Chondrocyte (in vitro differentiated cells): Measurements from ENCODE around the gene KIRREL3. TPM values are rescaled to one million over a fixed set of nuclear protein-coding genes. Genes with fewer than 3 reads are reported as not detected.
A peak's percentile ranks its signal among the peaks of the same experiment; 100 is the strongest.

Experiments
- DNase-seq: peaks from one replicate; pipeline ENCODE4 v3.0.0; 2021; ENCODE audit warnings: mixed read lengths, low spot score
- H3K27ac Mint-ChIP-seq: one replicate; pipeline ENCODE4 v1.8.0; 2021; ENCODE audit warnings: mild to moderate bottlenecking, moderate library complexity, mixed read lengths; ENCODE audit not compliant: unreplicated experiment
- H3K27me3 Mint-ChIP-seq: 2 replicates; pipeline ENCODE4 v1.8.0; 2021; ENCODE audit warnings: low read depth, mixed read lengths
- H3K36me3 Mint-ChIP-seq: 2 replicates; pipeline ENCODE4 v1.8.0; 2021; ENCODE audit warnings: low read depth, mixed read lengths
- H3K4me1 Mint-ChIP-seq: 2 replicates; pipeline ENCODE4 v1.8.0; 2021; ENCODE audit warnings: low read depth, mild to moderate bottlenecking, mixed read lengths
- H3K4me3 Mint-ChIP-seq: one replicate; pipeline ENCODE4 v1.8.0; 2021; ENCODE audit warnings: mild to moderate bottlenecking, moderate library complexity, mixed read lengths; ENCODE audit not compliant: unreplicated experiment
- H3K9me3 Mint-ChIP-seq: 2 replicates; pipeline ENCODE4 v1.8.0; 2021; ENCODE audit warnings: low read depth, mixed read lengths
- CTCF ChIP-seq: fragments of 200-600 bp; sonication (generic); IDR thresholded peaks from 2 replicates; pipeline ENCODE4 v1.5.0; 2021; ENCODE audit warnings: antibody characterized with exemption, mild to moderate bottlenecking, moderate library complexity
- total RNA-seq: library from RNA; stranded (reverse); gene quantifications from 3 replicates; pipeline ENCODE4 v1.2.1, GENCODE V29; 2021

The KIRREL3 gene
- total RNA-seq, 1 donor from 2014 or later: 1.2 TPM

DNA sequence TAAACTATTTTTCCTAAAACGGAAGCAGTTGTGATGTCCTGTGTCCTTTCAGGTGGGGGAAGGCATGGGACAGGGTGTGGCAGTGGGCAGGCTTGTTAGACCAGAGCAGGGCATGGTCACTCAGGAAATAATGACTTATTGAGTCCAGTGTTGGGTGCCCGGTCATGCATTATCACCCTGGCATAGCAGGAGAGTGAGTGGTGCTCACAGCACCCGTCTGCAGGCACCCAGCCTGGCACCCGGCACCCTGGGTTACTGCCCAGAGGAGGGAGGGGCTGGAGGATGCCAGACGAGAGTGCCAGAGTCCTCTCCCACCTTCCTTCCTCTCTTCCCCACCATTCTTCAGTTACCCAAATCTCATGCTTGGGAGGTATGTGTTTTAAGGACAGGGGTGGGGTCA is 586.0 kb downstream of the KIRREL3 start:
- Mint-ChIP-seq H3K4me1 (peaks cover 19% of the 10 kb centered on the region), H3K9me3 (no peaks in the 10 kb centered on the region), H3K27me3 (no peaks in the 10 kb centered on the region), H3K4me3 (no peak overlapping the region), H3K36me3 (peaks cover 15% of the 10 kb centered on the region), H3K27ac (no peak overlapping the region)
- peak; percentile 59 for DNase-seq
- no peak for TF ChIP-seq CTCF

DNA sequence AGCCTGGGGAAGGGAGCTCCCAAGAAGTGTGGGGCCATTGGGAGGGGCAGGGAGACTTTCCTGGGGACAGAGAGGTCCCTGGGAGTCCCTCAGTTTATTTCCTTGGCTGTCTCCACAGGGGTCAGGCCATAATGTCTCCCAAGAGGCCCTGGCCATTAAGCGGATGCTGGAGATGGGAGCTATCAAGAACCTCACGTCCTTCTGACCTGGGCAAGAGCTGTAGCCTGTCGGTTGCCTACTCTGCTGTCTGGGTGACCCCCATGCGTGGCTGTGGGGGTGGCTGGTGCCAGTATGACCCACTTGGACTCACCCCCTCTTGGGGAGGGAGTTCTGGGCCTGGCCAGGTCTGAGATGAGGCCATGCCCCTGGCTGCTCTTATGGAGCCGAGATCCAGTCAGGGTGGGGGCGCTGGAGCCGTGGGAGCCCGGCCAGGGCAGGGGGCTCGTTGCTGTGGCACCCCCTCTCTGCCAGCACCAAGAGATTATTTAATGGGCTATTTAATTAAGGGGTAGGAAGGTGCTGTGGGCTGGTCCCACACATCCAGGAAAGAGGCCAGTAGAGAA is 586.6 kb downstream of the KIRREL3 start:
- TF ChIP-seq CTCF: no peak
- no peak overlapping the region for H3K27ac Mint-ChIP-seq
- DNase-seq: peak; percentile 48
- H3K27me3 Mint-ChIP-seq: no peaks in the 10 kb centered on the region
- no peaks in the 10 kb centered on the region for H3K9me3 Mint-ChIP-seq
- no peak overlapping the region for H3K4me3 Mint-ChIP-seq
- peaks cover 15% of the 10 kb centered on the region for H3K4me1 Mint-ChIP-seq
- H3K36me3 Mint-ChIP-seq: peaks cover 22% of the 10 kb centered on the region

GRCh38 chr11:126413426-126413825 is 587.1 kb downstream of the KIRREL3 start:
- no peak overlapping the region for H3K4me3 Mint-ChIP-seq
- H3K27ac Mint-ChIP-seq: no peak overlapping the region
- no peaks in the 10 kb centered on the region for H3K27me3 Mint-ChIP-seq
- peak; percentile 65 for DNase-seq
- H3K9me3 Mint-ChIP-seq: no peaks in the 10 kb centered on the region
- TF ChIP-seq CTCF: no peak
- peaks cover 22% of the 10 kb centered on the region for H3K36me3 Mint-ChIP-seq
- peaks cover 10% of the 10 kb centered on the region for H3K4me1 Mint-ChIP-seq

DNA sequence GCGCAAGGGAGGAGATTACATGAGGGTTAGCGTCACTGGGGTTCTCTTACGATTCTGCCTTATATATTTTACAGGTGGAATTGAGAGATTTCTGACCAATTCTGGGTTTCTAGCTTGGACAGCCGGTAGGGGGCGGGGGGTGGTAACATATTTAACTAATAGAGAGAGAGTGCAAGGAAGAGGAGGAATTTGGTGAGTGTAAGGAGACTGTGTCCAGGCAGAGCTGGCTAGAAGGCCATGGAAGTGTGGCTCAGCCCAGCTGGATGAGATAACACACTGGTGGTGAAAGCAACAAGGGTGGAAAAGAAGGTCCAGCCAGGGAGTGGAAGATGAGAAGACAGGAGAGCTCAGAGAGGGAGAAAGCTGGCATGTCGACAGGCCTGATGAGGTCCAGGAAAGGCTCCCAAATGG is 588.6 kb downstream of the KIRREL3 start:
- Mint-ChIP-seq H3K4me1 (peaks cover 9% of the 10 kb centered on the region), H3K4me3 (no peak overlapping the region), H3K36me3 (peaks cover 27% of the 10 kb centered on the region), H3K9me3 (no peaks in the 10 kb centered on the region), H3K27ac (no peak overlapping the region), H3K27me3 (no peaks in the 10 kb centered on the region)
- DNase-seq: no peak
- TF ChIP-seq CTCF: peak; percentile 31

GRCh38 chr11:126410649-126411048 is 589.9 kb downstream of the KIRREL3 start:
- peak; percentile 59 for DNase-seq
- H3K4me3 Mint-ChIP-seq: no peak overlapping the region
- TF ChIP-seq CTCF: no peak
- H3K36me3 Mint-ChIP-seq: peaks cover 21% of the 10 kb centered on the region
- H3K27ac Mint-ChIP-seq: no peak overlapping the region
- peaks cover 9% of the 10 kb centered on the region for H3K4me1 Mint-ChIP-seq
- no peaks in the 10 kb centered on the region for H3K9me3 Mint-ChIP-seq
- H3K27me3 Mint-ChIP-seq: no peaks in the 10 kb centered on the region
